Measurements from ENCODE around the gene RBM17.
"Not testable (repeated sequence)": the region's sequence is repeated elsewhere in the genome, so short reads cannot be mapped to it uniquely, and the experiment has no call there.

RBM17 gene

GRCh38 chr10:6163364-6164270 is 74.8 kb downstream of the RBM17 start:
- DNase-seq, result peak; percentile 92

GRCh38 chr10:6164271-6165095 is 75.6 kb downstream of the RBM17 start:
- no peak for DNase-seq

- no peak for DNase-seq
Observed at GRCh38 chr10:6165221-6165725, 76.4 kb downstream of the RBM17 start.

GRCh38 chr10:6165933-6166332 is 77.1 kb downstream of the RBM17 start:
- DNase-seq, result not testable (repeated sequence)
